ENCODE results near the gene ITCH. TPM values are rescaled to one million over a fixed set of nuclear protein-coding genes. Genes with fewer than 3 reads are reported as not detected.

The ITCH gene

DNA sequence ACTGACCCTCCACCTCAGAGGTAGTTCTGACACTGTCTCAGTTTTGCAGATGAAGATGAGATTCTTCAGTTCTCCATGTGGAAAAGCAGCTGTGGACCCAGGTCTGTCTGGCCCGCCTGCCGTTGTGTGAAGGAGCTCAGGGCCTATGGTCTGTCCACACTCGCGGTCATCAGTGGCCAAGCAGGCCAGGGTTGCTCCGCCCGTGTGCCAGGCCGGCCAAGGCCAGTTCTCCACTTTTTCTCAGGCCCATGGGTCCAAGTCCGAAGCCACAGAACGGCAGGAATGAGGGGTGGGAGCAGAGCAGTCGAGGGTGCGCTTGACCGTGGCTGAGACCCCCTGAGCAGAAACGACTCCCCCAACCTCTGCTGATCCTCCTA, 186.8 kb downstream of the ITCH start:
- H3K9ac ChIP-seq (ENCODE audit: low read depth, low read length), result no peak overlapping the region
- peaks cover 7% of the 10 kb centered on the region for H3K4me1 ChIP-seq (ENCODE audit: control insufficient read depth, insufficient read depth, low read length)
- no peak overlapping the region for H3K4me3 ChIP-seq (ENCODE audit: low read length)
- no peak overlapping the region for H3K4me2 ChIP-seq (ENCODE audit: low read length)
- H3K27me3 ChIP-seq (ENCODE audit: control insufficient read depth, insufficient read depth, low read length), result no peaks in the 10 kb centered on the region
- no peaks in the 10 kb centered on the region for H3K9me3 ChIP-seq (replicated peaks; ENCODE audit: low read length)
- H3K36me3 ChIP-seq (ENCODE audit: insufficient read depth, low read length), result no peaks in the 10 kb centered on the region

DNA sequence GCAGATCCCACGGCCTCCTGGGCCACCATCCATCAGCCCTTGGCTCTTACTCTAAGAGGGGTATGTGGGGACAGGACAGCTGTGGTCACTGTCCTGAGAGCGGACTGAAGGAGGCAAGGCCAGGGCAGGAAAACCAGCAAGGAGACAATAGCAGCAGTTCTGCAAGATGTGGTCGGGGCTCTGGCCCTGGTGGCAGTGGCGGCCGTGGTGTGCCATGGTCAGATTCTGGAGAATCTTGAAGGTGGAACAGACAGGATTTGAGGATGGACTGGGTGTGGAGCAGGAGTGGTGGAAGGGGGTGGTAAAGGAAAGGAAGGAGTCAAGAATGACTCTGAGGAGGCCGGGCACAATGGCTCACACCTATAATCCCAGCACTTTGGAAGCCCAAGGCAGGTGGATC, 189.5 kb downstream of the ITCH start:
- H3K9me3 ChIP-seq (replicated peaks; ENCODE audit: low read length), result no peaks in the 10 kb centered on the region
- H3K4me2 ChIP-seq (ENCODE audit: low read length), result no peak overlapping the region
- peaks cover 7% of the 10 kb centered on the region for H3K4me1 ChIP-seq (ENCODE audit: control insufficient read depth, insufficient read depth, low read length)
- H3K36me3 ChIP-seq (ENCODE audit: insufficient read depth, low read length), result no peaks in the 10 kb centered on the region
- H3K27me3 ChIP-seq (ENCODE audit: control insufficient read depth, insufficient read depth, low read length), result no peaks in the 10 kb centered on the region
- H3K4me3 ChIP-seq (ENCODE audit: low read length), result no peak overlapping the region
- no peak overlapping the region for H3K9ac ChIP-seq (ENCODE audit: low read depth, low read length)

DNA sequence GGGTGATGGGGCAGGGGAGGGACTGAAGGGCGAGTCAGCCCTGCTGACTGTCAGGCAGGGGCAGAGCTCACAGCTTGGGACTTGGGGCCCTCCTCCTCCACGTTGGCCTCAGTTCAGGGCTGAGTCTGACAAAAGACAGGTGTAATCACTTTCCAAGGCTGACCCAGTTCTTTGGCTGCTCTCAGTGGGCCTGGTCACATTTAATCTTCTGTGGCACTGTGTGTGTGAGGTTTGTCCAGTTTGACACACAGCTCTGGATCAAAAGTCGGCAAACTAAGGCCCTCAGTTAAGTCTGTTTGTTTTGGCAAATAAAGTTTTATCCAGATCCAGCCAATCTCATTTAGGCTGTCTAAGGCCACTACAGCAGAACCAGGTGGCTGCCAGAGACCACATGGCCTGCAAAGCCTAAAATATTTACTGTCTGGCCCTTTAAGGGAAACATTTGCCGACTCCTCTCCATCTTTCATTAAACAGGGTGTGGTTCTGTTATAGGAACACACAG, 190.3 kb downstream of the ITCH start:
- Histone ChIP-seq H3K4me1 (ENCODE audit: control insufficient read depth, insufficient read depth, low read length) (peaks cover 14% of the 10 kb centered on the region), H3K36me3 (ENCODE audit: insufficient read depth, low read length) (no peaks in the 10 kb centered on the region), H3K4me2 (ENCODE audit: low read length) (no peak overlapping the region), H3K4me3 (ENCODE audit: low read length) (no peak overlapping the region), H3K27me3 (ENCODE audit: control insufficient read depth, insufficient read depth, low read length) (no peaks in the 10 kb centered on the region), H3K9me3 (replicated peaks; ENCODE audit: low read length) (no peaks in the 10 kb centered on the region), H3K9ac (ENCODE audit: low read depth, low read length) (no peak overlapping the region)

DNA sequence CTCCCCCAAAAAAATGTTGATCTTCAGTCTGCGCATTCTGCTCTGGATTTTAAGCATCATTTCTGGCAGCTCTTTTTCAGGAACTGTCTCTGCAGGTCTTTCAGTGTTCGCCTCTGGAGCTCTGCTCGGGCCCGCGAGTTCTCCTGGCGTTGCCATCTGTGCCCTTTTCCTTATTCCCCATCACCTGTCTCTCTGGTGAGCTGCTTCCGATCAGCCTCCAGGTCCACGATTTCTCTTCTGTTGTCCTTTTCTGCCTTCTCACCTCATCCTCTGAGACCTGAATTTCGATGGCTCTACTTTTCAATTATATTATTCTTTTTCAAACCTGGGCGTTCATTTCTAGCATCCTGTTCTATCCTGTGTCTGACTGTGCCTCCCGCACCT, 194.9 kb downstream of the ITCH start:
- Histone ChIP-seq H3K4me3 (ENCODE audit: low read length) (peak overlapping the region; percentile 95), H3K36me3 (ENCODE audit: insufficient read depth, low read length) (peaks cover 4% of the 10 kb centered on the region), H3K4me1 (ENCODE audit: control insufficient read depth, insufficient read depth, low read length) (peaks cover 19% of the 10 kb centered on the region), H3K9ac (ENCODE audit: low read depth, low read length) (peak overlapping the region; percentile 91), H3K4me2 (ENCODE audit: low read length) (peak overlapping the region; percentile 85), H3K9me3 (replicated peaks; ENCODE audit: low read length) (no peaks in the 10 kb centered on the region), H3K27me3 (ENCODE audit: control insufficient read depth, insufficient read depth, low read length) (no peaks in the 10 kb centered on the region)

GRCh38 chr20:34558320-34559218, 195.5 kb downstream of the ITCH start, which contains the start of gene MAP1LC3A:
Gene MAP1LC3A, plus strand, starts transcription at chr20:34558718. Its CDS starts 151 bp downstream, at chr20:34558869.
- H3K4me1 ChIP-seq (ENCODE audit: control insufficient read depth, insufficient read depth, low read length), result peaks cover 14% of the 10 kb centered on the region
- no peaks in the 10 kb centered on the region for H3K9me3 ChIP-seq (replicated peaks; ENCODE audit: low read length)
- peak within 1 kb of the TSS; percentile 91 for H3K9ac ChIP-seq (ENCODE audit: low read depth, low read length)
- peaks cover 4% of the 10 kb centered on the region for H3K36me3 ChIP-seq (ENCODE audit: insufficient read depth, low read length)
- H3K4me2 ChIP-seq (ENCODE audit: low read length), result peak within 1 kb of the TSS; percentile 85
- H3K27me3 ChIP-seq (ENCODE audit: control insufficient read depth, insufficient read depth, low read length), result no peaks in the 10 kb centered on the region
- peak within 1 kb of the TSS; percentile 95 for H3K4me3 ChIP-seq (ENCODE audit: low read length)

- Histone ChIP-seq H3K4me3 (ENCODE audit: low read length) (peak overlapping the region; percentile 95), H3K36me3 (ENCODE audit: insufficient read depth, low read length) (peaks cover 4% of the 10 kb centered on the region), H3K9ac (ENCODE audit: low read depth, low read length) (peak overlapping the region; percentile 91), H3K4me1 (ENCODE audit: control insufficient read depth, insufficient read depth, low read length) (peaks cover 11% of the 10 kb centered on the region), H3K4me2 (ENCODE audit: low read length) (peak overlapping the region; percentile 85), H3K27me3 (ENCODE audit: control insufficient read depth, insufficient read depth, low read length) (no peaks in the 10 kb centered on the region), H3K9me3 (replicated peaks; ENCODE audit: low read length) (no peaks in the 10 kb centered on the region)
Observed at GRCh38 chr20:34559311-34560140, 196.5 kb downstream of the ITCH start.

DNA sequence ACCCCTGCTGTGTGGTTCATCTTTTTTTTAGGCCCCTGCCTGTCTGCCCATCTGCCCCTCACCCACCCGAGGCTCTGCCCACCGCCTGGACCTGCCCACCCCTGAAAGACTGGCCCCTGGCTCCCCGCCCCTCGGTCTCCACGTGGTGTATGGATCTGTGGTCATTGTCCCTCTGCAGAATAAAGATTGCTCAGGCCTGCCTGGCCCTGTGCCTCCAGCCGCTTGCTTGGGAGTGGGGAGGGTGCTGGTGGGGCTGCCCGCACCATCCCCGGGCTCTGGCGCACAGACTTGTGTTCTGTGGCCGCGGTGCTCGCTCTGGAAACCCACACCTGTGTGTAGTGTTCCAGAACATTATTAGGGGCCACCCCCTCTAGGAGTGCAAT, 197.1 kb downstream of the ITCH start:
- Histone ChIP-seq H3K27me3 (ENCODE audit: control insufficient read depth, insufficient read depth, low read length) (no peaks in the 10 kb centered on the region), H3K4me3 (ENCODE audit: low read length) (no peak overlapping the region), H3K9ac (ENCODE audit: low read depth, low read length) (no peak overlapping the region), H3K36me3 (ENCODE audit: insufficient read depth, low read length) (peaks cover 4% of the 10 kb centered on the region), H3K9me3 (replicated peaks; ENCODE audit: low read length) (no peaks in the 10 kb centered on the region), H3K4me2 (ENCODE audit: low read length) (no peak overlapping the region), H3K4me1 (ENCODE audit: control insufficient read depth, insufficient read depth, low read length) (peaks cover 11% of the 10 kb centered on the region)

DNA sequence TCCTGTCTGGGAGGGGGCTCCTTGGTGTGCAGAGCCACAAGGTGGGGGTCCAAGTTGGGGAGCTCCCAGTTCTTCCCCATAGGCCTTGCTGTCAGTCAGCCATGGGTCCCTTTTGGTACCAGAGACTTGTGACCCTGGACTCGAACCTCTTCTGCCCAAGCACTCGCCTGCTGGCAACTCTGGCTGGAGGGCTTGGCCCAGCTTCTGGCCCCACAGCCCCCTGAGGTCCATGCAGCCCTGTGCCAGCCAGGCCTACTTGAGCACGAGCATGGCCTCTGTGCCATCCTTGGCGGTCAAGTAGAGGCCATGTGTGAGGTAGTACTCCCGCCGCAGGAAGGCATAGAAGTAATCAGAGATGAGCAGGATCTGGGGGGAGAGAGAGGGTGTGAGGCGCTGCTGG, 197.5 kb downstream of the ITCH start:
- H3K9me3 ChIP-seq (replicated peaks; ENCODE audit: low read length), result no peaks in the 10 kb centered on the region

More for the DNA sequence above, 197.5 kb downstream of the ITCH start:
- peaks cover 11% of the 10 kb centered on the region for H3K4me1 ChIP-seq (ENCODE audit: control insufficient read depth, insufficient read depth, low read length)
- H3K9ac ChIP-seq (ENCODE audit: low read depth, low read length), result no peak overlapping the region
- no peak overlapping the region for H3K4me2 ChIP-seq (ENCODE audit: low read length)
- no peaks in the 10 kb centered on the region for H3K27me3 ChIP-seq (ENCODE audit: control insufficient read depth, insufficient read depth, low read length)
- peaks cover 4% of the 10 kb centered on the region for H3K36me3 ChIP-seq (ENCODE audit: insufficient read depth, low read length)
- no peak overlapping the region for H3K4me3 ChIP-seq (ENCODE audit: low read length)

Small RNA genes within 50 kb of the gene (small RNA-seq; reads per million reads assigned to genes)
- not detected for gene AL356299.1
- gene MIR644A, result not detected
- not detected for gene RF00019
